22Rv1 (cell line): ENCODE results near the gene YWHAG.

Experiments
- ZFX ChIP-seq: fragments of 450-650 bp; IDR thresholded peaks from 2 replicates; pipeline ENCODE4 v1.6.1; 2017; ENCODE audit warnings: antibody characterized with exemption, borderline replicate concordance
- TF ChIP-seq, protein P1 (sequence below): fragments of 450-650 bp; IDR thresholded peaks from 2 replicates; pipeline ENCODE4 v1.5.1; 2017; ENCODE audit warnings: mild to moderate bottlenecking

DNA sequence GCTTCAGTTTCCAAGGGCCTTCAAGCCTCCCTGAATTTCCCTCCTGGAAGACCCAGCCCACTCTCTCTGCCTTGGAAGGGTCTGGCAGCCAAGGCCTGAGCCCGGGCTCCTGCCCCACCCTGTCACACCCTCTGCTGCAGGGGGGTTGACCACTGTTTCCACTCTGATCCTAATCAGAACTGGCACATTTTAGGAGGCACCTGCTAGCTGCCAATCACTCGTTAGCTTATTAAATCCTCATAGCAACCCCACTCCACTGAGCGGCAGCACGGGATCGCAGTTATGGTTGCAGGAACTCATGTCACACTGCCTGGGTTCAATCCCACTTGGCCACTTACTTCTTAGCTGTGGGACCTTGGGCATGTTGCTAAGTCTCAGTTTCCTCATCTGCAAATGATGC, 43.4 kb downstream of the YWHAG start:
- TF ChIP-seq, protein P1, sequence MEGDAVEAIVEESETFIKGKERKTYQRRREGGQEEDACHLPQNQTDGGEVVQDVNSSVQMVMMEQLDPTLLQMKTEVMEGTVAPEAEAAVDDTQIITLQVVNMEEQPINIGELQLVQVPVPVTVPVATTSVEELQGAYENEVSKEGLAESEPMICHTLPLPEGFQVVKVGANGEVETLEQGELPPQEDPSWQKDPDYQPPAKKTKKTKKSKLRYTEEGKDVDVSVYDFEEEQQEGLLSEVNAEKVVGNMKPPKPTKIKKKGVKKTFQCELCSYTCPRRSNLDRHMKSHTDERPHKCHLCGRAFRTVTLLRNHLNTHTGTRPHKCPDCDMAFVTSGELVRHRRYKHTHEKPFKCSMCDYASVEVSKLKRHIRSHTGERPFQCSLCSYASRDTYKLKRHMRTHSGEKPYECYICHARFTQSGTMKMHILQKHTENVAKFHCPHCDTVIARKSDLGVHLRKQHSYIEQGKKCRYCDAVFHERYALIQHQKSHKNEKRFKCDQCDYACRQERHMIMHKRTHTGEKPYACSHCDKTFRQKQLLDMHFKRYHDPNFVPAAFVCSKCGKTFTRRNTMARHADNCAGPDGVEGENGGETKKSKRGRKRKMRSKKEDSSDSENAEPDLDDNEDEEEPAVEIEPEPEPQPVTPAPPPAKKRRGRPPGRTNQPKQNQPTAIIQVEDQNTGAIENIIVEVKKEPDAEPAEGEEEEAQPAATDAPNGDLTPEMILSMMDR: no peak
- no peak for TF ChIP-seq ZFX
